Measurements from ENCODE around the gene BOLL. TPM values are rescaled to one million over a fixed set of nuclear protein-coding genes. Genes with fewer than 3 reads are reported as not detected.
A peak's percentile ranks its signal among the peaks of the same experiment; 100 is the strongest.

Gene BOLL
- total and polyA plus RNA-seq, 2 donors (not counting 1 experiment from before 2014, with no cell fraction given): not detected

DNA sequence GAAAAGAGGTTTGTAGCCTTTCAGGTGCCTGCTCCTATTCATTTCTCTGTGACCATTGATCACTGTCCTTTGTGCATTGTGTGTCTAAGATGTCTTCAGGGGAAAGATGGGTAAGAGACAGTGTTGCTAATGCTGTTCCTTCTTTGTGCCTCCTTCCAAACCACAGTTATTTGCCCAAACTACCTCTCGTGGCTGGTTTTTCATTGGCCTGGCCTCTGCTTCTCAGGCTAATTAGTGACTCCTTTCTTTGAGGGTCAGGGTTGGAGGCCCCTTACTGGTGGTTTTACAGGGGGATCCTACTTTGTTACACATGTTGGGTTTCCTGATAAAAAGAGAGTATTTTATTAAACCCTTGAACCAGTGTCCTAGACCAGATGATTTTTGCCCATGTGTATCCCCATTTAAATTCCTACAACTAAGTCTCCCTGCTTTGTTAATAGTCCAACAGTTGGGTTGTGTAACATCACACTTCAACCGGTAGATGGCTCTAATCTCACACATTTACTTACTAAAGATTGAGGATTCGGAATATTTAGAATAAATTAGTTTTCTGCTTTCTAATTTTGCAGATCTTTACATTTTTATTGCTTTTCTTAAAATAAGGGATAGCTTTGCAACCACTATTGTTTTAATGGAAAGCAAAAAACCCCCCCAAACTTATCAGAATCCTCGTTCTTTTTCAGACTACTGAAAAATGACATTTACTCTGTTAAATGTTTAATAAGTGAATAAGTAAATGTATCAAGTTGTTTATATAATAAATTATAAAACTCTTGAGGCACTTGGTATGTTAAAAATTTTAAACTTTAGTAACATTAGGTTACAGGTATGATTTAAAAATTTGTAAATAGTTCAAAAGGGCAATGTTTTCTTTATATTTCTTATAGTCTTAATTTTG lies 77.6 kb downstream of the BOLL start:
- Histone ChIP-seq H3K27me3 (replicated peaks in 1 of 4; ENCODE audit: control extremely low read depth in 1 of 4, control insufficient read depth in 3 of 4, insufficient read depth in 4 of 4, low read length in 3 of 4) (no peaks in the 10 kb centered on the region), H3K4me1 (ENCODE audit: control insufficient read depth in 2 of 2, insufficient read depth in 2 of 2, low read length in 2 of 2) (peaks cover 31 to 33% of the 10 kb centered on the region in 2 donors), H3K4me2 (replicated peaks; ENCODE audit: low read depth, low read length, poor library complexity, severe bottlenecking) (peak overlapping the region; percentile 95), H4K20me1 (ENCODE audit: control insufficient read depth, insufficient read depth, low read length, poor library complexity, severe bottlenecking) (peaks cover 30% of the 10 kb centered on the region), H3K9me3 (ENCODE audit: control extremely low read depth in 1 of 3, control insufficient read depth in 2 of 3, insufficient read depth in 1 of 3, low read length in 2 of 3) (no peaks in the 10 kb centered on the region), H2AFZ (ENCODE audit: insufficient read depth, low read depth, low read length, poor library complexity, severe bottlenecking) (peak overlapping the region; percentile 10), H3K36me3 (replicated peaks in 1 of 2; ENCODE audit: control extremely low read depth in 1 of 2, control insufficient read depth in 1 of 2, extremely low read depth in 1 of 2, insufficient read depth in 2 of 2, low read length in 1 of 2) (peaks cover 6% of the 10 kb centered on the region in 2 experiments), H3K79me2 (ENCODE audit: control insufficient read depth, insufficient read depth, low read length) (peaks cover 43% of the 10 kb centered on the region), H3K4me3 (ENCODE audit: control extremely low read depth in 1 of 5, extremely low read depth in 1 of 5, insufficient read depth in 1 of 5, low read depth in 2 of 5, low read length in 4 of 5) (peak overlapping the region in 2 of 5 experiments; percentile 6 to 80), H3K27ac (ENCODE audit: low read length in 2 of 2) (no peak overlapping the region), H3K9ac (ENCODE audit: low read length) (peak overlapping the region; percentile 85)
- peaks cover 50% of the 10 kb centered on the region for H3K4me1 Mint-ChIP-seq
- WGBS (ENCODE audit: insufficient coverage): no CpG with 5 or more reads among the region's 4 CpGs
- ATAC-seq (ENCODE audit: low read depth): no peak
- H3K27ac Mint-ChIP-seq: no peak overlapping the region
- ChIA-PET POLR2A (no interaction called here), CTCF (interaction anchor here (2.0 to 3.4 kb wide), 3 partner anchors 9 to 590 kb away, joined by 11 to 15 read pairs (median 13); no protein-coding TSS in a partner anchor)
- no peak for TF ChIP-seq EZH2 (IDR thresholded peaks at IDR 0.05; ENCODE audit: borderline replicate concordance, insufficient read depth, low read depth, low read length, poor library complexity, severe bottlenecking)
- peak; percentile 89 for TF ChIP-seq CTCF (IDR thresholded peaks at IDR 0.05)
- H3K9me3 Mint-ChIP-seq (ENCODE audit: insufficient read depth): no peaks in the 10 kb centered on the region
- peak overlapping the region; percentile 85 for H3K4me3 Mint-ChIP-seq
- intact Hi-C loops (cut with micrococcal nuclease): loop anchor here (1.0 to 10.0 kb wide), 3 partner anchors 71 to 783 kb away; partner anchors contain the start of genes MOB4 and PGAP1
- H3K27me3 Mint-ChIP-seq: peaks cover 1% of the 10 kb centered on the region
- DNase-seq: peak; percentile 51

Data from B cell (primary cell).